Fibroblast of pulmonary artery (primary cell): ENCODE data around the gene TJAP1.

Experiments used
- DNase-seq: peaks from one replicate; pipeline ENCODE4 v3.0.0-alpha.2; 2010; ENCODE audit warnings: low read depth
- H3K4me3 ChIP-seq: replicated peaks from 2 replicates; pipeline ENCODE4 v1.5.1; 2011; ENCODE audit warnings: low read depth, mild to moderate bottlenecking, control low read depth, low read length, moderate library complexity
- TF ChIP-seq, protein P1 (sequence below): IDR thresholded peaks from 2 replicates; pipeline ENCODE4 v1.5.1; 2011; ENCODE audit warnings: mild to moderate bottlenecking, control low read depth, low read length, inconsistent platforms; ENCODE audit errors: missing control alignments

The TJAP1 gene

DNA sequence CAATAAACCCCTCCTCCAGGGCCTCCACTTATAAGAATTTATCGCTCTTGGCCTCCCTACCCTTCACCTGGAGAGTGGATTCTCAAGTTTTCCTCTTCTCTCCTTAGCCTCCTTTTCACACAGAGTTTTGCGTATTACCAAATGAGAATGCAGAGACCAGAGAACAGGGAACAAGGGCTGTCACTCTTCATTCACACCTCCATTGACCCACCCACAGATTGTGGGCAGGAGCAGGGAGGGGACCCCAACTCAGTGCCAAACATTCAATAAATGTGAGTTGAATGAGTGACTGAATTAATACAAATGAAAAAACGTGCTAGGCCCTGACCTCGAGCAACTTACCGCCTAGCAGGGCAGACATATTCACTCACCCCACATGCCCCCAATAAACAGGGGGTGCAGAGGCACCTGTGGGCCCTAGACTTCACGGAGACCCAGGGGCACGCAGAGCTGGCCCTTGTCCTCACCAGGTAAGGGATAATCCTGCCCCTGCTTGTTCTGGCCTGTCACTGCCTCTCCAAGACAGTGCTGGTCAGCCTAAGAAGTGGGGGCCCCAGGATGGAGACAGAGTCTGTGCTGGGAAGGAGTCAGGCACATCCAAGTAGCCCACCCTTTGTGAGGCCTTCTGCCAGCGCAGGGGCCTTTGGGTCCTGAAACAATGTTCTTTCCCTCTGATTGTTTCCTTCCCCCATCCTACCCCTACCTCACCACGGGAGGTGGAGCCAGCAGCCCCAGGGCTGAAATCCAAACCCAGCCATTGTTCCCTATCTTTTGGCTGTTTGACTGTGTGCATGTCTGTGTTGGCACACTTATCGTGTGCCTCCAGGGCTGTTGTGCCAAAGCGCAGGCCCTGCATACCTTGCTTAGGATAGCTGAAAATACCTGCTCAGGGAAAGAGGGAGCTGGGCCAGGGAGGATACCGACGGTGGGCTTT, 8.4 kb upstream of the TJAP1 start:
- TF ChIP-seq, protein P1, sequence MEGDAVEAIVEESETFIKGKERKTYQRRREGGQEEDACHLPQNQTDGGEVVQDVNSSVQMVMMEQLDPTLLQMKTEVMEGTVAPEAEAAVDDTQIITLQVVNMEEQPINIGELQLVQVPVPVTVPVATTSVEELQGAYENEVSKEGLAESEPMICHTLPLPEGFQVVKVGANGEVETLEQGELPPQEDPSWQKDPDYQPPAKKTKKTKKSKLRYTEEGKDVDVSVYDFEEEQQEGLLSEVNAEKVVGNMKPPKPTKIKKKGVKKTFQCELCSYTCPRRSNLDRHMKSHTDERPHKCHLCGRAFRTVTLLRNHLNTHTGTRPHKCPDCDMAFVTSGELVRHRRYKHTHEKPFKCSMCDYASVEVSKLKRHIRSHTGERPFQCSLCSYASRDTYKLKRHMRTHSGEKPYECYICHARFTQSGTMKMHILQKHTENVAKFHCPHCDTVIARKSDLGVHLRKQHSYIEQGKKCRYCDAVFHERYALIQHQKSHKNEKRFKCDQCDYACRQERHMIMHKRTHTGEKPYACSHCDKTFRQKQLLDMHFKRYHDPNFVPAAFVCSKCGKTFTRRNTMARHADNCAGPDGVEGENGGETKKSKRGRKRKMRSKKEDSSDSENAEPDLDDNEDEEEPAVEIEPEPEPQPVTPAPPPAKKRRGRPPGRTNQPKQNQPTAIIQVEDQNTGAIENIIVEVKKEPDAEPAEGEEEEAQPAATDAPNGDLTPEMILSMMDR: no peak
- H3K4me3 ChIP-seq: no peak overlapping the region
- no peak for DNase-seq

DNA sequence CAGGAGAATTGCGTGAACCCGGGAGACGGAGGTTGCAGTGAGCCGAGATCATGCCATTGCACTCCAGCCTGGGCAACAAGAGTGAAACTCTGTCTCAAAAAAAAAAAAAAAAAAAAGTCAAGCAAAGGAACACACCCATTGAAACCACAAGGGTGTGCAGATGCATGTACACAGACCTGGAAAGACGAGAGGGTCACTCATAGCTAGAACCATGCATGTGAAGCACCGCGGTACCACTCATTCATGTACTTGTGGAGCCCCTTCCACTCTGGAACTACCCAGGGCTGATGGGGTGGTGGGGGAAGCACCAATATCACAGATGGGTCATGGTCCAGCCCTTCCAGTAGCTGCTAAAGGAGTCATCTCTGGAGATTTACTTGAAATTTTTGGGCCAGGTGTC, 7.4 kb upstream of the TJAP1 start:
- TF ChIP-seq, protein P1: no peak
- H3K4me3 ChIP-seq: no peak overlapping the region
- DNase-seq: no peak

DNA sequence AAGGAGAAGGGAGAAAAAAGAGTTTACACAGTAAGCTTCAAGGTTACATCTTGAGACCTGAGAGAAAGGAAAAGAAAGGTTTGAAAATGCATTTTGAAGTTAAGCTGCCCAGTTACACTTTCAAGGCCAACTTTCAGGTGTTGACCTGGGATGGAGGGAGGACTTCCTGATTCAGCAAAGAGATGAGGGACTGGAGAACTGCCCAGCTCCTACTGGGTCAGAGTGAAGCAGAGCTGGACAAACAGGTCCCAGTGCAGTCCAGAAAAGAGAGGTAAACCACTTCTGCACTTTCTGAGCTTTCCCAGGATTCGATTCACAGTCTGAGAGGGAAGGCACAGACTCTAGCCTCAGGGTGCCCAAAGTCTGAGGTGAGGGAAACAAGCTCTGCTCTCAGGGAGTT, 6.0 kb upstream of the TJAP1 start:
- TF ChIP-seq, protein P1: no peak
- H3K4me3 ChIP-seq: no peak overlapping the region
- DNase-seq: no peak

DNA sequence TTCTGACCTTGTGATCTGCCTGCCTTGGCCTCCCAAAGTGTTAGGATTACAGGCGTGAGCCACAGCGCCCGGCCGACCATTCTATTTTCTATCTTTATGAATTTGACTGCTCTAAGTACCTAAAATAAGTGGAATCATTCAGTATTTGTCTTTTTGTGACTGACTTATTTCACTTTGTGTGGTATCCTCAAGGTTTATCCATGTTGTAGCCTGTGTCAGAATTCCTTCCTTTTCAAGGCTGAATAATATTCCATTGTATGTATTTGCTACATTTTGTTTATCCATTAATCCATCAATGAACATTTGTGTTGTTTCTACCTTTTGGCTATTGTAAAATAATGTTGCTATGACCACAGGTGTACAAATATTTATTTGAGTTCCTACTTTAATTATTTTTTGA, 4.9 kb upstream of the TJAP1 start:
- no peak overlapping the region for H3K4me3 ChIP-seq
- TF ChIP-seq, protein P1: no peak
- no peak for DNase-seq

DNA sequence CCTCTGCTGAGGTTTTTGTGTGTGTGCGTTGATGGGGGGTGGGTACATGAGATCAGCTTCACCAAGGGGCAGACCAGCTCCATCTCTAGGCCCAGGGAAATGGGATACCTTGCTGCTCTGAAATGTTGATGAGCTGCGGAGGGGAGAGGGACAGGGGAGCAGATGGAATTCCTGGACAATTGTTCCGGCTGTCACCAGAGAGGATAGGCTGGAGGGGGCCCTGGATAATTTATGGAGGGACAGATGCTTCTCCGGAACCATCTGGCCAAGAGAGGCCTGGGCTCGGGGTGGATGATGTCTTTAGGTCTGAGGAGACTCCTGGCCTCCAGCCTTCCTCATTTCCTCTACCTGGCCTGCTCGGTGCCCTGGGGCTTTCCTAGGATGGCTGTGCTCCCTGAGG, 1.9 kb upstream of the TJAP1 start:
- H3K4me3 ChIP-seq: no peak overlapping the region
- TF ChIP-seq, protein P1: no peak
- no peak for DNase-seq

DNA sequence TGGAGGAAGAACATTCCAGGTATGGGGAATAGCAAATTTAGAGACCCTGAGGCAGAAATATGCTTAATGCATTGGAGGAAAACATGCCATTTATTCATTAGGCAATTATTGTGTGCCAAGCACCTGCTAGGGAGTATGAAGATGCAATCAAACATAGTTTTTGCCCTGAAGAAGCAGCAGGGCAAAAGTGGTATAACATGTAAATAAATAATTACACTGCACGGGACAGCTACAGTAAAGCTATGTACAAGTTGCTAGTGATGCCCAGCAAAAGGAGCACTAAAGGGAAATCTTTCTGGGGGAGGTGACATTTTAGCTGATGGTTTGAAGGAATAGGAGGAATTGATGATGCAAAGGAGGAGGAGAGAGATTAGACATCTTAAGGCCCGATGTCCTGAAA, 624 bp upstream of the TJAP1 start:
- no peak for DNase-seq
- H3K4me3 ChIP-seq: peak overlapping the region; percentile 78
- TF ChIP-seq, protein P1: no peak

DNA sequence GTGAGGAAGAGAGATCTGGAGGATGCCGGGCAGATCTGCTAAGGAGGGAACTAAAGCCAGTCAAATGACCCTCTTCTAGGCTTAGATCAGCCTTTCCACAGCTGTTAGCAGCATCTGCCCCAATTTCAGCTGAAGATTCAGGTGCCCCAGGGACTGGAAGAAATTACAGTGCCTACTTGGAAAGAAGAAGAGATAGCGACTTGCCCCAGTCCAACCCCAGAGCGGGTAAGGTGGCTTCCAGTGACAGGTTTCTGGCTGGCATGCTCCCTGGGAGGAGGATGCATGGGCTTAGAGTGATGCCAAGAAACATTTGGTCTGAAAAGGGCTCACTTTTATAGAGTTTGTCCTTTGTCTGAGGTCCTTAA, 620 bp downstream of the TJAP1 start:
- TF ChIP-seq, protein P1: no peak
- H3K4me3 ChIP-seq: peak overlapping the region; percentile 78
- no peak for DNase-seq
